ENCODE data around the gene SLC25A42.
"Not testable (repeated sequence)": the region's sequence is repeated elsewhere in the genome, so short reads cannot be mapped to it uniquely, and the experiment has no call there.

- not testable (repeated sequence) for TF ChIP-seq ZNF253 (CRISPR knock-in tag; IDR thresholded peaks at IDR 0.05; ENCODE audit: borderline replicate concordance); HOXA9 (CRISPR knock-in tag; IDR thresholded peaks at IDR 0.05; ENCODE audit: borderline replicate concordance); FUBP1 (CRISPR knock-in tag; IDR thresholded peaks at IDR 0.05; ENCODE audit: borderline replicate concordance); CHD2 (IDR thresholded peaks at IDR 0.05; ENCODE audit: low read depth, low read length); ASH2L (IDR thresholded peaks at IDR 0.05; ENCODE audit: insufficient read length, low read depth, low read length); RAD21 (CRISPR knock-in tag; IDR thresholded peaks at IDR 0.05); KDM1A (CRISPR knock-in tag; IDR thresholded peaks at IDR 0.05); POLR2AphosphoS5 (IDR thresholded peaks at IDR 0.05; ENCODE audit: low read depth, low read length); NFYB (CRISPR knock-in tag; IDR thresholded peaks at IDR 0.05); MAX (IDR thresholded peaks at IDR 0.05); ZNF296 (CRISPR knock-in tag; conservative IDR thresholded peaks at IDR 0.05); CTCF (CRISPR knock-in tag; IDR thresholded peaks at IDR 0.05)
Observed at GRCh38 chr19:19023376-19023775, 40.4 kb upstream of the SLC25A42 start.

All from HepG2 (cell line).